ENCODE data around the gene NLRP9. TPM values are rescaled to one million over a fixed set of nuclear protein-coding genes. Genes with fewer than 3 reads are reported as not detected.
A peak's percentile ranks its signal among the peaks of the same experiment; 100 is the strongest.

NLRP9 gene
- total RNA-seq, 1 donor, result not detected

GRCh38 chr19:55689411-55690108, 48.6 kb downstream of the NLRP9 start:
- H4K20me1 ChIP-seq (ENCODE audit: insufficient read depth, low read length), result peaks cover 46% of the 10 kb centered on the region
- peaks cover 31% of the 10 kb centered on the region for H3K36me3 ChIP-seq (ENCODE audit: insufficient read depth, low read length)

GRCh38 chr19:55688422-55689218, 49.6 kb downstream of the NLRP9 start:
- Histone ChIP-seq H4K20me1 (ENCODE audit: insufficient read depth, low read length) (peaks cover 50% of the 10 kb centered on the region), H3K4me1 (ENCODE audit: insufficient read depth, low read length) (no peaks in the 10 kb centered on the region), H2AFZ (ENCODE audit: low read length) (no peak overlapping the region), H3K36me3 (ENCODE audit: insufficient read depth, low read length) (peaks cover 24% of the 10 kb centered on the region), H3K9me3 (ENCODE audit: low read depth, low read length) (no peaks in the 10 kb centered on the region), H3K27me3 (ENCODE audit: insufficient read depth, low read length) (no peaks in the 10 kb centered on the region), H3K27ac (ENCODE audit: low read depth, low read length) (no peak overlapping the region), H3K79me2 (ENCODE audit: insufficient read depth, low read length) (peaks cover 57% of the 10 kb centered on the region), H3K4me3 (ENCODE audit: insufficient read depth, low read length) (no peak overlapping the region), H3K4me2 (ENCODE audit: insufficient read depth, low read length) (no peak overlapping the region)
- peak; percentile 79 for DNase-seq (ENCODE audit: insufficient read length, low spot score, missing footprints)
- TF ChIP-seq CTCF (IDR thresholded peaks at IDR 0.05; ENCODE audit: extremely low read depth, low read depth, low read length), result no peak

More at GRCh38 chr19:55689411-55690108, 48.6 kb downstream of the NLRP9 start:
- no peak overlapping the region for H2AFZ ChIP-seq (ENCODE audit: low read length)
- no peak overlapping the region for H3K27ac ChIP-seq (ENCODE audit: low read depth, low read length)
- no peaks in the 10 kb centered on the region for H3K27me3 ChIP-seq (ENCODE audit: insufficient read depth, low read length)
- no peak overlapping the region for H3K4me3 ChIP-seq (ENCODE audit: insufficient read depth, low read length)
- H3K4me1 ChIP-seq (ENCODE audit: insufficient read depth, low read length), result no peaks in the 10 kb centered on the region
- H3K79me2 ChIP-seq (ENCODE audit: insufficient read depth, low read length), result peaks cover 48% of the 10 kb centered on the region
- H3K9me3 ChIP-seq (ENCODE audit: low read depth, low read length), result no peaks in the 10 kb centered on the region
- no peak for TF ChIP-seq CTCF (IDR thresholded peaks at IDR 0.05; ENCODE audit: extremely low read depth, low read depth, low read length)
- H3K4me2 ChIP-seq (ENCODE audit: insufficient read depth, low read length), result no peak overlapping the region
- peak; percentile 81 for DNase-seq (ENCODE audit: insufficient read length, low spot score, missing footprints)

- Histone ChIP-seq H3K27ac (ENCODE audit: low read depth, low read length) (no peak overlapping the region), H3K9me3 (ENCODE audit: low read depth, low read length) (no peaks in the 10 kb centered on the region), H3K27me3 (ENCODE audit: insufficient read depth, low read length) (no peaks in the 10 kb centered on the region), H2AFZ (ENCODE audit: low read length) (no peak overlapping the region), H3K4me3 (ENCODE audit: insufficient read depth, low read length) (no peak overlapping the region), H3K4me1 (ENCODE audit: insufficient read depth, low read length) (no peaks in the 10 kb centered on the region), H4K20me1 (ENCODE audit: insufficient read depth, low read length) (peaks cover 54% of the 10 kb centered on the region), H3K36me3 (ENCODE audit: insufficient read depth, low read length) (peaks cover 14% of the 10 kb centered on the region), H3K79me2 (ENCODE audit: insufficient read depth, low read length) (peaks cover 61% of the 10 kb centered on the region), H3K4me2 (ENCODE audit: insufficient read depth, low read length) (no peak overlapping the region)
- peak; percentile 80 for DNase-seq (ENCODE audit: insufficient read length, low spot score, missing footprints)
- no peak for TF ChIP-seq CTCF (IDR thresholded peaks at IDR 0.05; ENCODE audit: extremely low read depth, low read depth, low read length)
Observed at GRCh38 chr19:55687281-55688201, 50.7 kb downstream of the NLRP9 start.

Measured in osteoblast (primary cell).